GM18867 (cell line): ENCODE results near the gene AKT3.

Experiments
- ATAC-seq: cut with Tn5 transposase; IDR thresholded peaks from one replicate; pipeline ENCODE4 v1.9.1; 2021; ENCODE audit warnings: mild to moderate bottlenecking, moderate library complexity; ENCODE audit not compliant: unreplicated experiment

Gene AKT3

DNA sequence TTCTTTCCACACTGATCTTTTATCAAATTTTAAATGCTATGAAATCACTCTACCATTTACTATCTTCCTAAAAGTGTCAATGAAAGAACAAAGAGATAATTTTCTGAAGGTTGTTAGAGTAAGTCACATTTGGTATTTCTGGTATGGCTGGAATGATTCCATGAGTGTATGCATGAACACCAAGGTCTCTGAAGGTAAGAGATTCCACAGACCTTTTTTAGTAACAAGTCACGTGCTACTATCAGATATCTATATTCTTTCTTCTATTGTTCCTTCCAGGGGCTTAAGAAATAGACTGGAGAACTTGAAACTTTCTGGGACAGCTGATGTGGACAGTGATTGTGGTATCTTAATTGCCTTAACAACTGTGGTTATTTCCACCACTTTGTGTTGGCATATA is 329.2 kb downstream of the AKT3 start:
- no peak for ATAC-seq

DNA sequence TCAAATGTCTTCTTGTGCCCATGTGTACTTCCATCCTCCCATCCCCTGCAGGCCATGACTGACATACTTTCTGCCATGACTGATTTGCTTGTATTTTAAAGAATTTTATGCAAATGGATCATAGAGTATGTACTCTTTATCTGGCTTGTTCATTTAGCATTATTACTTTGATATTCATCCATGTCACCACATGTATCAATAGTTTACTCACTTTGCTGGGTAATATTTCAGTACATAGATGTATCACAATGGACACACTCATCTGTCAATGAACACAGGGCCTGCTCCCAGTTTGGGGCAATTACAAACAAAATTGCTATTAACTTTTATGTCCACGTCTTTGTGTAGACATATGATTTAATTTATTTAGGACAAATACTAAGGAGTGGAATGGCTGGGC is 335.1 kb downstream of the AKT3 start:
- ATAC-seq: no peak

- ATAC-seq: peak; percentile 82
These were observed 336.1 kb downstream of the AKT3 start for GRCh38 chr1:243513726-243514491.

GRCh38 chr1:243510928-243511327 is 339.1 kb downstream of the AKT3 start:
- ATAC-seq: no peak

DNA sequence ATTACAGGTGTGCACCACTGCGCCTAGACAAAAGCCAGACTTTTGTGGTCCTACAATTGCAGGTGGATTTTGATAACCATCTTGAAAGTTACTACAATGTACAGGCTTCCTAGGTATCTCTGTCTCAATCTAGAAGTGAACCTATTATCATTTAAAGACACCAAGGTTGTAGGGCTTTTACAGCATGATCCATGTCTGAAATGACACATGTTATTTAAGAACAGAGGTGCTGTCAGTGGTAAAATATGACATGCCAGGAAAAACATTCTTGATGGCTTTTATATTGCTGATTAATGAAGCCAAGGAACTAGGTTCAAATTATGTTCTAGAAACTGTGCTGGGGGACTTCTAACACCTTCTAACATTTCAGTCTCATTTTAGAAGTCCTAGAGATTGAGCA is 341.1 kb downstream of the AKT3 start:
- no peak for ATAC-seq

DNA sequence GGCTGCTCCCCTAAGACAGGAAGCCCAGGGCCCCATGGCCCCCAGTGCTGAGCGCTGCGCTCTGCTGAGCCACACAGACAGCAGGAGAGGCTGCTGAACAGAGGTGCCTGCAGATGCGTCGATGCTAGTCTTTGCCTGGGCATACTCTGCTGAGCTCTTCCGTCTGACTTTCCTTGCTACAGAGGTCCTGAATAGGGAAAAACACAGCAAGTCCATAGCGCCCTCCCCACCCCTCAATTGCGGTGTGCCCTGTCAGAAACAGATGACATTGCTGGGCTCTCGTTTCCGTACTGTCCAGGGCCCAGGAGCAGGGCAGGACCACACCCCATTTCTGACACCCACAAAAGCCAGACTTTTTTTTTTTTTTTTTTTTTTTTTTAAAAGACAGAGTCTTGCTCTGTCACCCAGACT is 341.7 kb downstream of the AKT3 start:
- ATAC-seq: no peak

DNA sequence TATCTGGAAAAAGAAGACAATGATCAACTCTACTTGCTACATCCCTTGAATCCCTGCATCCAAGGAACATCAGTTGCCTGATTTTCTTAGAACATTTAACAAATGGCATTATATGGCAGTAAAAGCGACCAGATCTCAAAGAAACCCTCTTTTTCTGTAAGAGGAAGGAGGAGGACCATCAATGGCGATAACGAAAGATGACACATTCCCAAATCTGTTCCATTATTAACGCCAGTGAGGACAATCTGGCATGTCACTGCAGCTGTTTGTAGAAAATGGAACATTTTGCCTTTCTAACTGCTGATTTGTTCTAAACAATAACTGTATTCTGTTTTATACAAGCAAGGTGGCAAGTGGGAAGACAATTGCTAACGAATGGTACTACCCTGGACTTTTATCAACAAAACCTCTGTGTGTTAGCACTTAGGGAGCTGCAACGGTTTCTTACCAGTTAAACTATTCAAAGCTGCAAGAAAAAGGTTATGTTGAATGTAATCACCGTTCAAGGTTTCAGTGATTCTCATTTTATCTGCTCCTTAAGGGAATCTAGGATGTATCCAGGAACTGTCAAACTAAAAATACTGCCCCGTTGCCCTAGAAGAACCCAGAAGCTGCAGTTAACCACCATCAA is 342.3 kb downstream of the AKT3 start:
- no peak for ATAC-seq

- no peak for ATAC-seq
These were observed 342.9 kb downstream of the AKT3 start for GRCh38 chr1:243507001-243507671.

DNA sequence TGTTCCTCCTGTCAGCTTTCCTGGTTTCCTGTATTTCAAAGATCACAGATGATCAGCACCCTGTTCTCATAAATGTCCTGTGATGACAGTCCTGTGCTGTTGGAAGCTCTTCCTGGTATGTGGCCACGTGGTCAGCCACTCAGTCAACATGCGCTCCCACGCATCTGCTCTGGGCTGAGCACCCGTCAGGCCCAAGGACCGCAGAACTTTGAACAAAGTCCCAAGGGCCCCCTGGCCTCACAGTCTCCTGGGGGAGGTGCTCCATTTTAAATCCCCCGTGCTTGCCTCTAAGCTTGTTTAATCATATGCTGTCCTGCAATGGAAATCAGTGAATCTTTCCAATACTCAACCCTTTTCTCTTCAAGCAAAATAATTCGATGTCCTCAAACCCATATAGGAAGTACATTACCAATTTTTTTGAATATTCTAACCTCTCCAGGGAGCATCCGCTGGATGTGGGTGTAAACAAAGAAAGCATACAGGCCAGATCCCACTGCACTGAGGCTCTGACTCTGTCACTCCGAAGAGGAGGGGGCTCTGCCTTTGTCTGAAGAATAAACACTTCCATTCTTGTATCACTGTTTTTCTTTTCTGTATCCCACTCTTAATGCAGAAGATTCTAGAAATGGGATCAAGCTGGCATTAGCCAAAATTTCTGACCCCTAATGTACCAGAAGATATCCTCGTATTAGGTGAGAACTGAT is 343.9 kb downstream of the AKT3 start:
- no peak for ATAC-seq

DNA sequence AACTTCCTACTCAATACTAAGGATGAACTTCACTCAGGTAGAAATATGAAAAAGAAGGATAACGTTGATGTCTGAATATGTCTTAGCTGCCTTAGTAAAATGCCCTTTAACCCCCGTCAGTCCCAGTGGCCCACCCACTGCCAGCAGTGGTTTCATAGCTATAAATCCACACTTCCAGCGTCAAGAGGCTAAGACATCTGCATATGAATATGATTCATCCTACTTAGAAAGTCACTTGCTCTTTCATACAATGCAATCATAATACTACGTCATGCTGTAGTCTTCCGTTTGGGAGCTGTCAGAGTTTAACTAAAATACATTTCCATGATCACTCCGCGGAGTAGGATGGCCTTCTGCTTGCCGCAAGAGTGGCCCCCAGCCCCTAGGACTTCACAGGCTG is 346.9 kb downstream of the AKT3 start:
- ATAC-seq: no peak

DNA sequence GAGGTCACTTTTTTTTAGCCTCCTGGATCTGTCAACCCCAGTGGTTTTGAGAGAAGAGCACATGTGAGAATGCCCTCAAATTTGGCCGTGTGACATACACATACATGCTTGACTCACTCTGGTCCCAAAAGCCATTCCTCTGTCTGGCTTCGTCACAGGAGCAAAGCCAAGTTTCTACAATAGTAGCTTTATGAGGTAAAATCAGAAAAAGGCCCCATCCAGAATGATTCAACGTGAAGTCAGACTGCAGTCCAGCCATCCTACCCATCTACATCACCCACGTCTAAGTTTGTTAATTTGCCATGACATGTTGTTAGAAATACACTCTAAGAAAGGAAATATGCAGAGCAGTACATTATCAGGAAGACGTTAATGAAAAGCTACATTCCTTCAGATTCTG is 349.0 kb downstream of the AKT3 start:
- ATAC-seq: no peak

- no peak for ATAC-seq
These were observed 349.5 kb downstream of the AKT3 start for GRCh38 chr1:243500512-243500911.

GRCh38 chr1:243499711-243500110 is 350.3 kb downstream of the AKT3 start:
- no peak for ATAC-seq

GRCh38 chr1:243499248-243499647 is 350.8 kb downstream of the AKT3 start:
- ATAC-seq: no peak

GRCh38 chr1:243497939-243498681 is 351.9 kb downstream of the AKT3 start:
- ATAC-seq: no peak

DNA sequence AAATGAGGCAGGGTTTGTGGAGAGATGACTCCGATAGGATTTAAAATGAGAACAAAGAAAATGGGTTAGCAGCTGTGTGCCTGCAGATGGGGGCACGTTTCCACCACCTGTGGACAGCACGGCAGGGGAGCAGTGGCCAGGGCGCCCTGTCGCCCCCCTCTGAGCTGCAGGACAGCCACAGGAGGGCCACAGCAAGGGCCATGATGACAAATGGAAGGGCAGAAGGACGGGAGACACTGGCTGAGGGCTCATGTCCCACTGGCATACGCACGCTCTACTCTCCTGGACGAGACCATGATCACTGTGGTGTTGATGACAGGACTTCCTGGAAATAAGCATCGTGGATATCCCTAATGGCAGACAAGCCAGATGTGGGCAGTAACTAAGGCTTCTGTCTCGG is 353.2 kb downstream of the AKT3 start:
- no peak for ATAC-seq

DNA sequence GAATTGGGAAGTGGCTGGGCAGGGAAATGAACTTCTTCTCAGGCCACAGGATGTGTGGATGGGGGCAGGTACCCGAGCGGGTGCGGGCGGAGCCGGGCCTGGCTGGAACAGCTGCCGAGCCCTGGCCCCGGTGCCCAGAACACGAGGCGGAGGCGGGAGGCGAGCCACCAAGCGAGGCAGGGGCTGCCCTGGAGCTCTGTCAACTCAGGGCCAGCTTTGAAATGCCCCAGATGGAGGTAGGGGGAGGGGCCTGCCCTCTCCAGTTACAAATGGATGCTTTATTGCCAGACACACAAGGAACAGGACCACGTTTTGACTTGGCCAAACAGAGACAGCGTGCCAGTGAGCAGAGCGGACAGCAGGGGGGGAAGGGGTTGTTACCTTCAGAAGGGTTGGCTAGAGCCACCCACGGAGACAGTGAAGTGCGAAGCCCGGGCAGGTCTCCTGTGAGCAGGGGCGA is 353.8 kb downstream of the AKT3 start:
- no peak for ATAC-seq

GRCh38 chr1:243495442-243496186 is 354.4 kb downstream of the AKT3 start:
- ATAC-seq: no peak

DNA sequence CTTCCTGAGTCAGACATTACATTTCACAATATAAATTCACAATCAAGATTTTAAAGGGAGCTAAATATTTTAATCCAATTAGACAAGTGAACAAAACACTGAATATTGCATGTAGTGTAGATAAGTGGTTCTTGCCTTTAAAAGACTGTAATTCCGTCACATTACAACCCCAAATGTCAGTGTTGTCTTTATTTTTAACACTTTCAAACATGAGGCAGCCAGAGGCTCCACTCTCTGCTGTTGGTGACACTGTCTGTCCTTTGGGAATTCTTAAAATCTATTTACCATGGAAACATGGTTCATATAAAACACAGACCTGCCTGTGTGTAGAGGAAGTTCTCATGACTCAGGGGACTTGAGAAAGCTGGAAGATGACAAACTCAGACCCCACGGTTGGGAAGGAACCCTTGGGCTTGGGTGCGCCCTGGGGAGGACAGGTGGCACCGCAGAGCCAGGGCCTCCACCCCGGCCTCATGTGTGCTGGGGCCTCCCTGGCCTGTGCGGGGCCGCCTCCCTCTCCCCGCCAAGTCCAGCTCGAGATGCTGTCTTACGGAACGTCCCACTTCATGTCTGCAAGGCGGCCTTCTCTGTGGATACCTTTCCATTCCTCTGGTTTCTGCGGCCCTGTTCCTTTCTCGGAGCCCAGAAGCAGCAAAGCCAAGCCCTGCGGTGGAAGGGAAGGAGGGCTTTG is 355.2 kb downstream of the AKT3 start:
- no peak for ATAC-seq
